HepG2 (cell line): Measurements from ENCODE around the gene TTPAL. TPM values are rescaled to one million over a fixed set of nuclear protein-coding genes. Genes with fewer than 3 reads are reported as not detected.

Source experiments
- ARID4A ChIP-seq: sonication (generic); formaldehyde crosslinking; IDR thresholded peaks from 2 replicates; pipeline ENCODE4 v1.5.0; 2020; ENCODE audit warnings: mild to moderate bottlenecking, missing genetic modification reagents, borderline replicate concordance
- CBX2 ChIP-seq, 2 experiments: fragments of 200-600 bp in 1 of 2; sonication (generic); formaldehyde crosslinking in 1 of 2; IDR thresholded peaks; 2 replicates each; pipeline versions ENCODE4 v1.7.0 to v1.8.1; 2018 to 2022; ENCODE audit warnings: low read depth in 2 of 2, low read length in 1 of 2, mild to moderate bottlenecking in 1 of 2, missing genetic modification reagents in 1 of 2
- GABPB1 ChIP-seq: IDR thresholded peaks from 2 replicates; pipeline ENCODE4 v1.6.1; 2016; ENCODE audit warnings: mild to moderate bottlenecking, missing genetic modification reagents, moderate library complexity, missing compliant biosample characterization
- IRF2 ChIP-seq: IDR thresholded peaks from 2 replicates; pipeline ENCODE4 v1.6.1; 2018; ENCODE audit warnings: missing genetic modification reagents, missing compliant biosample characterization
- LCORL ChIP-seq, 2 experiments: fragments of 450-650 bp in 1 of 2; sonication (generic) in 1 of 2; formaldehyde crosslinking in 1 of 2; IDR thresholded peaks; 2 replicates each; pipeline versions ENCODE4 v1.5.0 to v1.6.1; 2017 to 2020; ENCODE audit warnings: antibody characterized with exemption in 1 of 2, missing genetic modification reagents in 1 of 2
- MTA1 ChIP-seq: sonication (generic); formaldehyde crosslinking; IDR thresholded peaks from 2 replicates; pipeline ENCODE4 v1.4.0; 2020; ENCODE audit warnings: missing genetic modification reagents, mild to moderate bottlenecking, borderline replicate concordance
- NAIF1 ChIP-seq: sonication (generic); formaldehyde crosslinking; IDR thresholded peaks from 2 replicates; pipeline ENCODE4 v1.5.0; 2020; ENCODE audit warnings: mild to moderate bottlenecking, missing genetic modification reagents, borderline replicate concordance
- NFYB ChIP-seq: sonication (generic); formaldehyde crosslinking; IDR thresholded peaks from 2 replicates; pipeline ENCODE4 v1.4.0; 2020; ENCODE audit warnings: missing genetic modification reagents
- POLR2AphosphoS5 ChIP-seq: IDR thresholded peaks from 2 replicates; pipeline ENCODE4 v1.6.1; 2012; ENCODE audit warnings: low read depth, low read length
- RBM39 ChIP-seq: fragments of 200-400 bp; formaldehyde crosslinking; IDR thresholded peaks from one replicate; pipeline ENCODE4 v1.6.1; 2018; ENCODE audit warnings: antibody characterized with exemption, mild to moderate bottlenecking, low read depth, low read length; ENCODE audit not compliant: poor library complexity, severe bottlenecking
- SNAPC2 ChIP-seq: sonication (generic); formaldehyde crosslinking; IDR thresholded peaks from 2 replicates; pipeline ENCODE4 v1.8.1; 2022; ENCODE audit warnings: mild to moderate bottlenecking, missing genetic modification reagents
- SP1 ChIP-seq, 2 experiments: fragments of 450-650 bp in 1 of 2; sonication (generic) in 1 of 2; formaldehyde crosslinking in 1 of 2; IDR thresholded peaks; 2 replicates each; pipeline versions ENCODE4 v1.4.0 to v1.6.1; 2016 to 2020; ENCODE audit warnings: missing genetic modification reagents in 1 of 2
- TFDP1 ChIP-seq: IDR thresholded peaks from 2 replicates; pipeline ENCODE4 v1.6.1; 2016; ENCODE audit warnings: missing compliant biosample characterization, missing genetic modification reagents, borderline replicate concordance
- U2AF2 ChIP-seq: fragments of 200-400 bp; formaldehyde crosslinking; IDR thresholded peaks from 2 replicates; pipeline ENCODE4 v1.6.1; 2017; ENCODE audit warnings: low read depth, mild to moderate bottlenecking, low read length
- ZNF235 ChIP-seq: sonication (generic); formaldehyde crosslinking; IDR thresholded peaks from 2 replicates; pipeline ENCODE4 v1.8.1; 2023; ENCODE audit warnings: mild to moderate bottlenecking, missing genetic modification reagents, borderline replicate concordance
- ZNF251 ChIP-seq: sonication (generic); formaldehyde crosslinking; IDR thresholded peaks from 2 replicates; pipeline ENCODE4 v1.9.0; 2021; ENCODE audit warnings: mild to moderate bottlenecking, missing genetic modification reagents
- ZNF282 ChIP-seq: fragments of 450-650 bp; IDR thresholded peaks from 2 replicates; pipeline ENCODE4 v1.6.1; 2018; ENCODE audit not compliant: partially characterized antibody
- ZNF350 ChIP-seq: sonication (generic); formaldehyde crosslinking; IDR thresholded peaks from 2 replicates; pipeline ENCODE4 v1.4.0; 2020; ENCODE audit warnings: mild to moderate bottlenecking, low read depth, missing genetic modification reagents, borderline replicate concordance
- ZNF430 ChIP-seq: sonication (generic); formaldehyde crosslinking; IDR thresholded peaks from 2 replicates; pipeline ENCODE4 v1.9.0; 2021; ENCODE audit warnings: mild to moderate bottlenecking, missing genetic modification reagents
- ZNF619 ChIP-seq: sonication (generic); formaldehyde crosslinking; IDR thresholded peaks from 2 replicates; pipeline ENCODE4 v1.4.0; 2020; ENCODE audit warnings: mild to moderate bottlenecking, missing genetic modification reagents
- ZNF772 ChIP-seq: sonication (generic); formaldehyde crosslinking; IDR thresholded peaks from 2 replicates; pipeline ENCODE4 v1.5.0; 2020; ENCODE audit warnings: mild to moderate bottlenecking, missing genetic modification reagents
- ZNF788 ChIP-seq: sonication (generic); formaldehyde crosslinking; IDR thresholded peaks from 2 replicates; pipeline ENCODE4 v1.5.0; 2020; ENCODE audit warnings: mild to moderate bottlenecking, missing genetic modification reagents, borderline replicate concordance
- polyA plus RNA-seq, 8 experiments: library from polyadenylated mRNA; depleted of rRNA in 3 of 8; stranded (reverse) in 7 of 8; unstranded in 1 of 8; fragments of >200 nt; fragmentation: Illumina TruSeq in 4 of 8; extraction: Trizol in 4 of 8; gene quantifications; 2 replicates each; pipeline versions ENCODE4 v1.2.1 to v1.2.3, GENCODE V29; 2011 to 2016; ENCODE audit warnings: low read depth in 4 of 8, missing spikeins in 1 of 8, mixed read lengths in 1 of 8; ENCODE audit not compliant: insufficient read depth in 1 of 8
- total RNA-seq, 5 experiments: library from RNA; depleted of rRNA; stranded (reverse); fragments of >200 nt; fragmentation: Illumina TruSeq; extraction: Trizol; gene quantifications; 2 replicates each; pipeline ENCODE4 v1.2.3, GENCODE V29; 2016; ENCODE audit warnings: low read depth in 1 of 5
- TF ChIP-seq, protein P1 (sequence below): sonication (generic); formaldehyde crosslinking; IDR thresholded peaks from 2 replicates; pipeline ENCODE4 v1.4.0; 2020; ENCODE audit warnings: mild to moderate bottlenecking, missing genetic modification reagents

Gene TTPAL
- total and polyA plus RNA-seq, 2 of the 13 experiments (the other 11 are each of a cell fraction or from before 2014, with no cell fraction given) = 4.3 to 18.8 TPM

DNA sequence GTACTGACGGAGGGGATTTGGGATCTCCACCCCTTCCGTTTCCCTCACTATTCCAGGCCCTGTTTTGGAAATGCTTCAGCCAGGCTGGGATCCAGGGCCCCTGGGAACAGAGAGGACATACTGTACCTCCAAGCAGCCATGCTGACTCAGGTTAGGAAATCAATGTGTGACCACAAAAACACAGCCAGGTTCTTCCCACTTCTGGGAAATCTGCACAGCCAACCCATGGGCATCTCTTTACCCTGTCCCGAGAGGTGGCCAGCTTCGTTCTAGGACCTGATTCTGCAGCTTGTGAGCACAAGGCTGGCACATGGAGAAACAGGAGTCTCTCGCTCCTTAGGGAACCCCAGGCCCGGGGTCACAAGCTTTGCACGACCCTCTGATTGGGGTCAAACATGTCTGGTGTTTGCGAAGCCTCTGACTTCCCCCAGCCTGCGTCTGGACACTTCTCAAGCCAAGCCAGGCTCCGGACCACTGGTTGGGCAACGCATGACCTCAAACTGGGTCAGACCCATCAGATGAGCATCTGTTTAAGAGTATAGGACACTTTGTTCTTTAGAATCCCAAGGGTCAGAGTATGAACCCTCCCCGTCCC, 8.3 kb upstream of the TTPAL start (continued):
- TF ChIP-seq SP1 (IDR thresholded peaks at IDR 0.05) (no peak), SP1 (CRISPR knock-in tag; IDR thresholded peaks at IDR 0.05) (no peak), ZNF235 (CRISPR knock-in tag) (no peak), SNAPC2 (no peak), RBM39 (no peak), ZNF282 (no peak), ARID4A (CRISPR knock-in tag) (no peak; the same call in 1 of the 2 replicates), CBX2 (IDR thresholded peaks at IDR 0.05; ENCODE audit: low read depth, low read length) (no peak), CBX2 (CRISPR knock-in tag; IDR thresholded peaks at IDR 0.05; ENCODE audit: low read depth) (no peak), TFDP1 (CRISPR knock-in tag) (no peak), U2AF2 (no peak), ZNF430 (no peak), IRF2 (no peak), ZNF788 (CRISPR knock-in tag) (no peak), NFYB (CRISPR knock-in tag) (no peak), ZNF772 (no peak), ZNF251 (CRISPR knock-in tag) (no peak), ZNF619 (CRISPR knock-in tag) (no peak), MTA1 (no peak), POLR2AphosphoS5 (no peak), NAIF1 (no peak), LCORL (IDR thresholded peaks at IDR 0.05) (no peak), LCORL (CRISPR knock-in tag; IDR thresholded peaks at IDR 0.05) (peak; percentile 59; the same call in 1 of the 2 replicates), ZNF350 (0 out of 2 replicates have a peak, but pooled peaks have one; percentile 9), GABPB1 (CRISPR knock-in tag) (no peak)
- TF ChIP-seq, protein P1, sequence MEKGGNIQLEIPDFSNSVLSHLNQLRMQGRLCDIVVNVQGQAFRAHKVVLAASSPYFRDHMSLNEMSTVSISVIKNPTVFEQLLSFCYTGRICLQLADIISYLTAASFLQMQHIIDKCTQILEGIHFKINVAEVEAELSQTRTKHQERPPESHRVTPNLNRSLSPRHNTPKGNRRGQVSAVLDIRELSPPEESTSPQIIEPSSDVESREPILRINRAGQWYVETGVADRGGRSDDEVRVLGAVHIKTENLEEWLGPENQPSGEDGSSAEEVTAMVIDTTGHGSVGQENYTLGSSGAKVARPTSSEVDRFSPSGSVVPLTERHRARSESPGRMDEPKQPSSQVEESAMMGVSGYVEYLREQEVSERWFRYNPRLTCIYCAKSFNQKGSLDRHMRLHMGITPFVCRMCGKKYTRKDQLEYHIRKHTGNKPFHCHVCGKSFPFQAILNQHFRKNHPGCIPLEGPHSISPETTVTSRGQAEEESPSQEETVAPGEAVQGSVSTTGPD = no peak
